Liver (tissue), 3 donors: ENCODE measurements around the gene ALPK3.

Experiments used
- EGR1 ChIP-seq, 2 donors: IDR thresholded peaks; 2 replicates each; pipeline ENCODE4 v1.6.1; 2016 to 2018; ENCODE audit warnings: antibody characterized with exemption in 2 of 2, low read depth in 2 of 2
- TAF1 ChIP-seq: conservative IDR thresholded peaks from 2 replicates; pipeline ENCODE4 v1.6.1; 2016; ENCODE audit warnings: antibody characterized with exemption, mild to moderate bottlenecking
- YY1 ChIP-seq: IDR thresholded peaks from 2 replicates; pipeline ENCODE4 v1.6.1; 2016; ENCODE audit warnings: antibody characterized with exemption, mild to moderate bottlenecking
- TF ChIP-seq, protein P1 (sequence below): fragments of 150-350 bp; IDR thresholded peaks from 2 replicates; pipeline ENCODE4 v1.5.1; 2017; ENCODE audit warnings: improper control_type of control experiment, low read depth, low read length; ENCODE audit not compliant: missing input control
- TF ChIP-seq, protein P2 (sequence below): IDR thresholded peaks from 2 replicates; pipeline ENCODE4 v1.6.1; 2016; ENCODE audit warnings: antibody characterized with exemption, mild to moderate bottlenecking
- donor health status: healthy.
- donor health status: healthy.

DNA sequence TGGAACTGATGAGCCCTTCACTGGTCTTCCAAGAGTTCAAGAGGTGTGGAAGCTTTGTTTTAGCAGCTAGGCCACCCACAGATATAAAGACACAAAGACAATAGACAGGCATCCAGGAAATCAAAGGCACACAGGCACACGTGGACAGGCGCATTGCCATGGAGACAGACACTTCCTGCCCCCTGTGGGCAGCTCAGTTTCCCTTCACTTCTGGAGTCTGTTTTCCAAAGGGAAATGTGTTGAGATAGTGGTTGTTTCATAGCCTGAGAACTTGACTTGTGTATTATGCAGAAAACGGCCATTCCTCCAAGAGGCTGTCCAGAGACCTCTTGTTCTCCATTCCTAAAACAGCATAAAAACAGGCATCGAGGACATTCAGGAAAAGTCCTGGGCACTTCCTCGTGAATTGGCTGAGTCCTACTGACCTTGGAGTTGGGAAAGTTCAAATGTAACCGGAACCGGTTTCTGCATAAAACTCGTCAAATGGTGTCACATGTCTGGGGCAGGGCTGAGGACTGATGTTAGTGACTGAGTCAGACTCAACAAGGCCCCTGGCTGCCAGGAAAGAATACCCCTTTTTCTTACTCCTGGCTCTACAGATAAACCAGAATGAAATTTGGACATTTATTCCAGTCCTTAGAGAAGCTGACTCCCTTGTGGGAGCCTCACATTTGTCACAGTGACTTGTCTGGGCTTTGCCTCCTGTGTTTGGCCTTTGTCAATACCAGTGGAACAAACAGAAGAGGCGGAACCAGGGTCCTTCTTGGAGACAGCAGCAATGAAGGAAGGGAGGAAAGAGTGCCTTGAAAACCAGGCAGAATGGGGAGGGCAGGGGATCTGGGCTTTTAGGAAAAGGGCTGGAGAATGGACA is 1.3 kb downstream of the ALPK3 start:
- TF ChIP-seq, protein P1, sequence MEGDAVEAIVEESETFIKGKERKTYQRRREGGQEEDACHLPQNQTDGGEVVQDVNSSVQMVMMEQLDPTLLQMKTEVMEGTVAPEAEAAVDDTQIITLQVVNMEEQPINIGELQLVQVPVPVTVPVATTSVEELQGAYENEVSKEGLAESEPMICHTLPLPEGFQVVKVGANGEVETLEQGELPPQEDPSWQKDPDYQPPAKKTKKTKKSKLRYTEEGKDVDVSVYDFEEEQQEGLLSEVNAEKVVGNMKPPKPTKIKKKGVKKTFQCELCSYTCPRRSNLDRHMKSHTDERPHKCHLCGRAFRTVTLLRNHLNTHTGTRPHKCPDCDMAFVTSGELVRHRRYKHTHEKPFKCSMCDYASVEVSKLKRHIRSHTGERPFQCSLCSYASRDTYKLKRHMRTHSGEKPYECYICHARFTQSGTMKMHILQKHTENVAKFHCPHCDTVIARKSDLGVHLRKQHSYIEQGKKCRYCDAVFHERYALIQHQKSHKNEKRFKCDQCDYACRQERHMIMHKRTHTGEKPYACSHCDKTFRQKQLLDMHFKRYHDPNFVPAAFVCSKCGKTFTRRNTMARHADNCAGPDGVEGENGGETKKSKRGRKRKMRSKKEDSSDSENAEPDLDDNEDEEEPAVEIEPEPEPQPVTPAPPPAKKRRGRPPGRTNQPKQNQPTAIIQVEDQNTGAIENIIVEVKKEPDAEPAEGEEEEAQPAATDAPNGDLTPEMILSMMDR, result no peak
- TF ChIP-seq EGR1 (IDR thresholded peaks at IDR 0.05; ENCODE audit: low read depth in 2 of 2), result peak; percentile 28 to 55
- peak; percentile 58 for TF ChIP-seq YY1
- TF ChIP-seq, protein P2, sequence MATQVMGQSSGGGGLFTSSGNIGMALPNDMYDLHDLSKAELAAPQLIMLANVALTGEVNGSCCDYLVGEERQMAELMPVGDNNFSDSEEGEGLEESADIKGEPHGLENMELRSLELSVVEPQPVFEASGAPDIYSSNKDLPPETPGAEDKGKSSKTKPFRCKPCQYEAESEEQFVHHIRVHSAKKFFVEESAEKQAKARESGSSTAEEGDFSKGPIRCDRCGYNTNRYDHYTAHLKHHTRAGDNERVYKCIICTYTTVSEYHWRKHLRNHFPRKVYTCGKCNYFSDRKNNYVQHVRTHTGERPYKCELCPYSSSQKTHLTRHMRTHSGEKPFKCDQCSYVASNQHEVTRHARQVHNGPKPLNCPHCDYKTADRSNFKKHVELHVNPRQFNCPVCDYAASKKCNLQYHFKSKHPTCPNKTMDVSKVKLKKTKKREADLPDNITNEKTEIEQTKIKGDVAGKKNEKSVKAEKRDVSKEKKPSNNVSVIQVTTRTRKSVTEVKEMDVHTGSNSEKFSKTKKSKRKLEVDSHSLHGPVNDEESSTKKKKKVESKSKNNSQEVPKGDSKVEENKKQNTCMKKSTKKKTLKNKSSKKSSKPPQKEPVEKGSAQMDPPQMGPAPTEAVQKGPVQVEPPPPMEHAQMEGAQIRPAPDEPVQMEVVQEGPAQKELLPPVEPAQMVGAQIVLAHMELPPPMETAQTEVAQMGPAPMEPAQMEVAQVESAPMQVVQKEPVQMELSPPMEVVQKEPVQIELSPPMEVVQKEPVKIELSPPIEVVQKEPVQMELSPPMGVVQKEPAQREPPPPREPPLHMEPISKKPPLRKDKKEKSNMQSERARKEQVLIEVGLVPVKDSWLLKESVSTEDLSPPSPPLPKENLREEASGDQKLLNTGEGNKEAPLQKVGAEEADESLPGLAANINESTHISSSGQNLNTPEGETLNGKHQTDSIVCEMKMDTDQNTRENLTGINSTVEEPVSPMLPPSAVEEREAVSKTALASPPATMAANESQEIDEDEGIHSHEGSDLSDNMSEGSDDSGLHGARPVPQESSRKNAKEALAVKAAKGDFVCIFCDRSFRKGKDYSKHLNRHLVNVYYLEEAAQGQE, result peak; percentile 19
- TF ChIP-seq TAF1, result no peak
